Measurements from ENCODE around the gene LGMN. TPM values are rescaled to one million over a fixed set of nuclear protein-coding genes. Genes with fewer than 3 reads are reported as not detected.
"Not testable (repeated sequence)": the region's sequence is repeated elsewhere in the genome, so short reads cannot be mapped to it uniquely, and the experiment has no call there.

The LGMN gene
- total and polyA plus RNA-seq, 3 experiments from 2014 or later, result 6.0 to 7.0 (median 7.0) TPM

DNA sequence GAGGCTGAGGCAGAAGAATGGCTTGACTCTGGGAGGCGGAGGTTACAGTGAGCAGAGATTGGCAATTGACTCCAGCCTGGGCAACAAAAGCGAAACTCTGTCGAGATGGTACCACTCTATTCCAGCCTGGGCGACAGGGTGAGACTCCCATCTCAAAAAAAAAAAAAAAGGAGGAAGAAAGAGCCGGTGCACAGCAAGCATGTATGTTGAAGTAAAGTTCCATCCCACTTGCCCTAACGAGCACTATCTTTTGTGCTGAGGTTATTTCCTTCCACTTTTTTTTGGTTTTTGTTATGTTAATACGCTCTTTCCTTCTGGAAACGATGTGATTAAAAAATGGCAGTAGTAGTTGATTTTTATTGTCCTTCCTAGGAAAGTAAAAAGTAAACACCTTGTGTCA, 26.1 kb upstream of the LGMN start:
- H3K36me3 Mint-ChIP-seq, result no peaks in the 10 kb centered on the region
- Histone ChIP-seq H3K27me3 (ENCODE audit: insufficient read depth, low read length, poor library complexity, severe bottlenecking) (no peaks in the 10 kb centered on the region), H3K36me3 (ENCODE audit: insufficient read depth, low read length) (no peaks in the 10 kb centered on the region), H3K27ac (ENCODE audit: low read depth, low read length) (no peak overlapping the region), H3K4me1 (ENCODE audit: insufficient read depth, low read length) (no peaks in the 10 kb centered on the region), H3K4me3 (ENCODE audit: low read length) (no peak overlapping the region), H3K9me3 (ENCODE audit: low read length) (no peaks in the 10 kb centered on the region)
- H3K4me3 Mint-ChIP-seq, result no peak overlapping the region
- no peaks in the 10 kb centered on the region for H3K9me3 Mint-ChIP-seq
- DNase-seq, result no peak
- no peaks in the 10 kb centered on the region for H3K27me3 Mint-ChIP-seq
- POLR2A ChIA-PET, result no interaction called here
- CTCF ChIA-PET, result no interaction called here
- no peaks in the 10 kb centered on the region for H3K4me1 Mint-ChIP-seq
- no peak overlapping the region for H3K27ac Mint-ChIP-seq

- no peaks in the 10 kb centered on the region for H3K4me1 ChIP-seq (ENCODE audit: insufficient read depth, low read length)
- Mint-ChIP-seq H3K4me3 (no peak overlapping the region), H3K4me1 (peaks cover 3 to 9% (median 9%) of the 10 kb centered on the region in 3 donors), H3K27ac (no peak overlapping the region), H3K36me3 (no peaks in the 10 kb centered on the region), H3K27me3 (no peaks in the 10 kb centered on the region), H3K9me3 (no peaks in the 10 kb centered on the region)
- H3K27ac ChIP-seq (ENCODE audit: low read depth, low read length), result no peak overlapping the region
- no peak for DNase-seq
- ChIA-PET CTCF (no interaction called here), POLR2A (interaction anchor here (0.6 kb wide), 1 partner anchor 9 kb away, joined by 7 read pairs; no protein-coding TSS in a partner anchor)
- no peaks in the 10 kb centered on the region for H3K27me3 ChIP-seq (ENCODE audit: insufficient read depth, low read length, poor library complexity, severe bottlenecking)
- no peaks in the 10 kb centered on the region for H3K36me3 ChIP-seq (ENCODE audit: insufficient read depth, low read length)
- H3K9me3 ChIP-seq (ENCODE audit: low read length), result no peaks in the 10 kb centered on the region
- H3K4me3 ChIP-seq (ENCODE audit: low read length), result no peak overlapping the region
Observed at GRCh38 chr14:92770484-92770883, 22.1 kb upstream of the LGMN start.

GRCh38 chr14:92768795-92769194, 20.4 kb upstream of the LGMN start:
- Histone ChIP-seq H3K9me3 (ENCODE audit: low read length) (no peaks in the 10 kb centered on the region), H3K4me3 (ENCODE audit: low read length) (no peak overlapping the region), H3K4me1 (ENCODE audit: insufficient read depth, low read length) (no peaks in the 10 kb centered on the region), H3K36me3 (ENCODE audit: insufficient read depth, low read length) (no peaks in the 10 kb centered on the region), H3K27ac (ENCODE audit: low read depth, low read length) (no peak overlapping the region), H3K27me3 (ENCODE audit: insufficient read depth, low read length, poor library complexity, severe bottlenecking) (no peaks in the 10 kb centered on the region)
- H3K27ac Mint-ChIP-seq, result no peak overlapping the region
- H3K9me3 Mint-ChIP-seq, result no peaks in the 10 kb centered on the region
- H3K36me3 Mint-ChIP-seq, result no peaks in the 10 kb centered on the region
- no peak for DNase-seq
- peak overlapping the region in 1 of 7 donors; percentile 66 for H3K4me3 Mint-ChIP-seq
- CTCF ChIA-PET, result no interaction called here
- peaks cover 3 to 9% (median 9%) of the 10 kb centered on the region in 3 donors for H3K4me1 Mint-ChIP-seq
- POLR2A ChIA-PET, result interaction anchor here (0.9 kb wide), 1 partner anchor 56 kb away, joined by 3 read pairs; no protein-coding TSS in a partner anchor
- H3K27me3 Mint-ChIP-seq, result no peaks in the 10 kb centered on the region

DNA sequence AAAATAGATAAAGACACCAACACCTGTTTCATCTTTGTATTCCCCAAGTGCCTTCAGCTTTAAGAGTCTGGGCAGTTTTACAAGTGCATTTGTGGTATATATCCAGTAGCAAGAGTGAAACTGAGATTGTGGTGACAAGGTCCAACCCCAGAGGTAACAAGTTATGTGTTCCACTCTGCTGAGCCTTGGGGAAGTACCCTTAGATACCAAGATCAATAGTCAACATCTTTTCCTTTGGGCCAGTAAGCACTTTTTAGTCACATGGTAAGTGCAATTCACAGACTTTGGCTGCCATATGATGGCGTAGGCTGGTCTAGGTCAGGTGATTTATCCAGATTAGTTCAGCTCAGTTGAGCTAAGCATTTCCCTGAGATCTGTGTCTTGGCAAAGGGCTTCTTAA, 19.8 kb upstream of the LGMN start:
- H3K27me3 Mint-ChIP-seq; H3K4me3 ChIP-seq (ENCODE audit: low read length); H3K36me3 Mint-ChIP-seq; H3K4me1 ChIP-seq (ENCODE audit: insufficient read depth, low read length); H3K27ac ChIP-seq (ENCODE audit: low read depth, low read length); H3K9me3 ChIP-seq (ENCODE audit: low read length); H3K36me3 ChIP-seq (ENCODE audit: insufficient read depth, low read length); CTCF ChIA-PET; H3K4me1 Mint-ChIP-seq; H3K9me3 Mint-ChIP-seq; H3K27ac Mint-ChIP-seq; H3K27me3 ChIP-seq (ENCODE audit: insufficient read depth, low read length, poor library complexity, severe bottlenecking): not testable (repeated sequence)
- H3K4me3 Mint-ChIP-seq, result peak overlapping the region in 1 of 7 donors; percentile 66
- POLR2A ChIA-PET, result interaction anchor here (0.9 kb wide), 1 partner anchor 56 kb away, joined by 3 read pairs; no protein-coding TSS in a partner anchor
- DNase-seq, result peak in 1 of 5 donors; percentile 22

GRCh38 chr14:92763666-92764631, 15.5 kb upstream of the LGMN start:
- H3K27ac Mint-ChIP-seq; H3K36me3 Mint-ChIP-seq; H3K4me1 ChIP-seq (ENCODE audit: insufficient read depth, low read length); CTCF ChIA-PET; H3K36me3 ChIP-seq (ENCODE audit: insufficient read depth, low read length); H3K4me3 ChIP-seq (ENCODE audit: low read length); H3K27me3 ChIP-seq (ENCODE audit: insufficient read depth, low read length, poor library complexity, severe bottlenecking); DNase-seq; H3K9me3 ChIP-seq (ENCODE audit: low read length); H3K9me3 Mint-ChIP-seq; H3K27me3 Mint-ChIP-seq; POLR2A ChIA-PET; H3K27ac ChIP-seq (ENCODE audit: low read depth, low read length); H3K4me3 Mint-ChIP-seq: not testable (repeated sequence)
- peaks cover 8 to 18% (median 9%) of the 10 kb centered on the region in 3 donors for H3K4me1 Mint-ChIP-seq

- Mint-ChIP-seq H3K27me3 (peaks cover 4 to 6% of the 10 kb centered on the region in 2 donors), H3K4me1 (peaks cover 0 to 9% (median 5%) of the 10 kb centered on the region in 3 donors), H3K9me3 (no peaks in the 10 kb centered on the region), H3K27ac (no peak overlapping the region), H3K36me3 (no peaks in the 10 kb centered on the region), H3K4me3 (no peak overlapping the region)
- DNase-seq, result no peak
- ChIA-PET CTCF (no interaction called here), POLR2A (no interaction called here)
- Histone ChIP-seq H3K27me3 (ENCODE audit: insufficient read depth, low read length, poor library complexity, severe bottlenecking) (no peaks in the 10 kb centered on the region), H3K27ac (ENCODE audit: low read depth, low read length) (no peak overlapping the region), H3K4me3 (ENCODE audit: low read length) (no peak overlapping the region), H3K36me3 (ENCODE audit: insufficient read depth, low read length) (no peaks in the 10 kb centered on the region), H3K4me1 (ENCODE audit: insufficient read depth, low read length) (no peaks in the 10 kb centered on the region), H3K9me3 (ENCODE audit: low read length) (no peaks in the 10 kb centered on the region)
Observed at GRCh38 chr14:92760524-92760805, 12.0 kb upstream of the LGMN start.

DNA sequence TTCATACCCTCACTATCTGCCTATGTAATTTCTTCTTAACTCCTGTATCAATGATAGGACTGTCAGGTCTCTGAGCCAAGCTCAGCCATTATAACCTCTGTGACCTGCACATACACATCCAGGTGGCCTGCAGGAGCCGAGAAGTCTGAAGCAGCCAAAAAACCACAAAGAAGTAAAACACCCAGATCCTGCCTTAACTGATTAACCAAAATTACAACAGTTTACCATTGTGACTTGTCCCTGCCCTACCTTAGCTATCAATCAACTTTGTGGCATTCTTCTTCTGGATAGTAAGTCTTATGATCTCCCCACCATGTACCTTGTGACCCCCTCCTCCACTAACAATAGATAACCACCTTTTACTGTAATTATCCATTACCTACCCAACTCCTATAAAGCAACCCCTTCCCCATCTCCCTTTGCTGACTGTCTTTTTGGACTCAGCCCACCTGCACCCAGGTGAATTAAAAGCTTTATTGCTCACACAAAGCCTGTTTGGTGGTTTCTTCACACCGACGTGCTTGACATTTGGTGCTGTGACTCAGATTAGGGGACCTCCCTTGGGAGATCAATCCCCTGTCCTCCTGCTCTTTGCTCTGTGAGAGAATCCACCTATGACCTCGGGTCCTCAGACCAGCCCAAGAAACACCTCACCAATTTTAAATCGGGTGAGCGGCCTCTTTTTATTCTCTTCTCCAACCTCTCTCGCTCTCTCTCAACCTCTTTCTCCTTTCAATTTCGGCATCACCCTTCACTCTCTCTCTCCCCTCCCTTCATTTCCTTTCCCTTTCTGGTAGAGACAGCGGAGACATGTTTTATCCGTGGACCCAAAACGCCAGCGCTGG, 11.5 kb upstream of the LGMN start:
- ChIA-PET CTCF (no interaction called here), POLR2A (no interaction called here)
- H3K9me3 ChIP-seq (ENCODE audit: low read length), result no peaks in the 10 kb centered on the region
- Mint-ChIP-seq H3K36me3 (no peaks in the 10 kb centered on the region), H3K9me3 (no peaks in the 10 kb centered on the region), H3K27ac (no peak overlapping the region), H3K27me3 (peaks cover 4 to 6% of the 10 kb centered on the region in 2 donors), H3K4me1 (peaks cover 0 to 9% (median 5%) of the 10 kb centered on the region in 3 donors), H3K4me3 (no peak overlapping the region)
- no peaks in the 10 kb centered on the region for H3K27me3 ChIP-seq (ENCODE audit: insufficient read depth, low read length, poor library complexity, severe bottlenecking)
- no peaks in the 10 kb centered on the region for H3K4me1 ChIP-seq (ENCODE audit: insufficient read depth, low read length)
- H3K36me3 ChIP-seq (ENCODE audit: insufficient read depth, low read length), result no peaks in the 10 kb centered on the region
- H3K4me3 ChIP-seq (ENCODE audit: low read length), result no peak overlapping the region
- DNase-seq, result no peak
- no peak overlapping the region for H3K27ac ChIP-seq (ENCODE audit: low read depth, low read length)

- DNase-seq, result no peak
- Mint-ChIP-seq H3K27ac (no peak overlapping the region), H3K36me3 (no peaks in the 10 kb centered on the region), H3K27me3 (peaks cover 4 to 6% of the 10 kb centered on the region in 2 donors), H3K9me3 (no peaks in the 10 kb centered on the region), H3K4me1 (peaks cover 0 to 9% (median 5%) of the 10 kb centered on the region in 3 donors), H3K4me3 (no peak overlapping the region)
- POLR2A ChIA-PET, result no interaction called here
- Histone ChIP-seq H3K9me3 (ENCODE audit: low read length) (no peaks in the 10 kb centered on the region), H3K27me3 (ENCODE audit: insufficient read depth, low read length, poor library complexity, severe bottlenecking) (no peaks in the 10 kb centered on the region), H3K27ac (ENCODE audit: low read depth, low read length) (no peak overlapping the region), H3K4me3 (ENCODE audit: low read length) (no peak overlapping the region), H3K4me1 (ENCODE audit: insufficient read depth, low read length) (no peaks in the 10 kb centered on the region), H3K36me3 (ENCODE audit: insufficient read depth, low read length) (no peaks in the 10 kb centered on the region)
- CTCF ChIA-PET, result no interaction called here
Observed at GRCh38 chr14:92759300-92759678, 10.9 kb upstream of the LGMN start.

All from CD8-positive, alpha-beta memory T cell (primary cell).